Measurements from ENCODE around the gene SHF.

DNA sequence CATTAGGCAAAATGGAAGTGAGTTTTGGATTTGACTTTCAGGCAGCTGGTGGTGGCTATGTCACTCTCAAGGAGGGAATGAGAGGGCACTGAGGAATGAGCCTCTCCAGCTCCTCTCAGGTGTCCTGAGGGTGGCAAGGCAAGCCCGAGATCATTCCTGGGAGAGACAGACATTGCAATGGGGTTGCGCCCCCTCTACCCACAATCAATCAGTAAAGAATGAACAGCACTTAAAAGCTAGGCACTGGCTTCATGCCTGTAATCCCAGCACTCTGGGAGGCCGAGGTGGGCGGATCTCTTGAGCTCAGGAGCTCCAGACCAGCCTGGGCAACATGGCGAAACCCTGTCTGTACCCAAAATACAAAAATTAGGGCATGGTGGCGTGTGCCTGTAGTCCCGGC is 14.1 kb upstream of the SHF start:
- TF ChIP-seq, protein P1, sequence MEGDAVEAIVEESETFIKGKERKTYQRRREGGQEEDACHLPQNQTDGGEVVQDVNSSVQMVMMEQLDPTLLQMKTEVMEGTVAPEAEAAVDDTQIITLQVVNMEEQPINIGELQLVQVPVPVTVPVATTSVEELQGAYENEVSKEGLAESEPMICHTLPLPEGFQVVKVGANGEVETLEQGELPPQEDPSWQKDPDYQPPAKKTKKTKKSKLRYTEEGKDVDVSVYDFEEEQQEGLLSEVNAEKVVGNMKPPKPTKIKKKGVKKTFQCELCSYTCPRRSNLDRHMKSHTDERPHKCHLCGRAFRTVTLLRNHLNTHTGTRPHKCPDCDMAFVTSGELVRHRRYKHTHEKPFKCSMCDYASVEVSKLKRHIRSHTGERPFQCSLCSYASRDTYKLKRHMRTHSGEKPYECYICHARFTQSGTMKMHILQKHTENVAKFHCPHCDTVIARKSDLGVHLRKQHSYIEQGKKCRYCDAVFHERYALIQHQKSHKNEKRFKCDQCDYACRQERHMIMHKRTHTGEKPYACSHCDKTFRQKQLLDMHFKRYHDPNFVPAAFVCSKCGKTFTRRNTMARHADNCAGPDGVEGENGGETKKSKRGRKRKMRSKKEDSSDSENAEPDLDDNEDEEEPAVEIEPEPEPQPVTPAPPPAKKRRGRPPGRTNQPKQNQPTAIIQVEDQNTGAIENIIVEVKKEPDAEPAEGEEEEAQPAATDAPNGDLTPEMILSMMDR (IDR thresholded peaks at IDR 0.05; ENCODE audit: low read depth, low read length), result no peak
- TF ChIP-seq EZH2phosphoT487 (IDR thresholded peaks at IDR 0.05; ENCODE audit: low read depth), result no peak
